Activated CD4-positive, alpha-beta T cell treated with anti-CD3 and anti-CD28 coated beads, Interleukin-2, amount 10 ng/mL, durations not matched to agents 24 days and 14 days (primary cell): ENCODE data around the gene AATK. TPM values are rescaled to one million over a fixed set of nuclear protein-coding genes. Genes with fewer than 3 reads are reported as not detected.
A peak's percentile ranks its signal among the peaks of the same experiment; 100 is the strongest.

Source experiments
- DNase-seq: peaks from one replicate; pipeline ENCODE4 v3.0.0; 2022
- H3K27ac Mint-ChIP-seq: one replicate; pipeline ENCODE4 v1.8.0; 2022; ENCODE audit warnings: mild to moderate bottlenecking, mixed read lengths
- H3K27me3 Mint-ChIP-seq: one replicate; pipeline ENCODE4 v1.8.0; 2022; ENCODE audit warnings: mixed read lengths
- H3K36me3 Mint-ChIP-seq: one replicate; pipeline ENCODE4 v1.8.0; 2022; ENCODE audit warnings: low read depth, mild to moderate bottlenecking, mixed read lengths
- H3K4me1 Mint-ChIP-seq: one replicate; pipeline ENCODE4 v1.8.0; 2021; ENCODE audit warnings: mixed read lengths
- H3K4me3 Mint-ChIP-seq: one replicate; pipeline ENCODE4 v1.8.0; 2022; ENCODE audit warnings: mild to moderate bottlenecking, moderate library complexity, mixed read lengths
- H3K9me3 Mint-ChIP-seq: one replicate; pipeline ENCODE4 v1.8.0; 2021; ENCODE audit warnings: mixed read lengths
- intact Hi-C: fragments of 100-400 bp; cut with micrococcal nuclease; formaldehyde crosslinking; loops from one replicate; pipeline ENCODE4 v1.15.1; 2023
- total RNA-seq: library from RNA; stranded (reverse); gene quantifications from 2 replicates; pipeline ENCODE4 v1.2.3, GENCODE V29; 2022

Gene AATK
- total RNA-seq, 1 donor from 2014 or later = 0.42 TPM

DNA sequence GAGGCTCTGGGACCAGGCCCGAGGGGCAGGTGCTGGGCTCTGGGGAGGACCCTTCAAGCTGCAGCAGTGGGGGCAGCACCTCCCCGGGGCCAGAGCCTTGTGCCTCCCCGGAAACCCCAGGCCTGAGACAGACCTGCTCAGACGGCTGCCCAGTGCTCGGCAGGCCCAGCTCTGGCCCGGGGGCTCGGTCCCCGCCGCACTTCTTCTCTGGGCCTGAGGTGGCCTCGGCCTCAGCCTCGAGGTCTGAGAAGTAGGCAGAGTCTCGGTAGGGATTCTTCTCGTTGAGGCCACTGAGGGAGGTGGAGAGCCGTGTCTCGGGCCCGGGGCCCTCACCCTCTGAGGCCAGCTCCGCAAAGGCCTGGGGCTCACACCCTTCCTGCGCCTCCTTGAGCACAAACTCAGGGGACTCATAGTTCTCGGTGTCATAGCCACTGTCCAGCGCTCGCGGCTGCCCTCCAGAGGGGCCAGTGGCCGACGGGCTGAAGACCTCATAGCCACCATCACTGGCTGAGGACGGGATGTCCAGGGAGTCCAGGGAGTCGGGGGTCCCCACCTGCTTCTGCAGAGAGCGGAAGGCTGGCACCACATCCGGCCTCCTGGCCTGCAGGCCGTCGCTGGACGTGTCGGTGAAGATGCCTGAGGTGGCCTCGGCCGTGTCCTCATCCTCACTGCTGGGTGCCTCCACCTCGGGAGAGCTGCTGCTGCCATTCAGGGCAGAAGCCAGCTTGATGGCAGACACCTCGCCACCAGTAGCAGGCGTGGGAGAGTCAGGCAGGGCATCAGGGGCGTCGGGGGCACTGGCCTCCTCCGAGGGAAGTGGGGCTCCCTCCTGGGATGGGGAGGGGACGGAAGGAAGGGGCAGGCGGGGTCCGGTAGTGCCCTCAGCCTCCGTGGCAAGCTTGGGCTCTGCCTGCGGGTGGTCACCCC lies 45.1 kb downstream of the AATK start:
- no peak overlapping the region for H3K4me3 Mint-ChIP-seq
- H3K9me3 Mint-ChIP-seq = no peaks in the 10 kb centered on the region
- no peaks in the 10 kb centered on the region for H3K36me3 Mint-ChIP-seq
- intact Hi-C loops = no loop called here
- no peak overlapping the region for H3K27ac Mint-ChIP-seq
- H3K4me1 Mint-ChIP-seq = peaks cover 4% of the 10 kb centered on the region
- H3K27me3 Mint-ChIP-seq = peaks cover 2% of the 10 kb centered on the region
- no peak for DNase-seq

DNA sequence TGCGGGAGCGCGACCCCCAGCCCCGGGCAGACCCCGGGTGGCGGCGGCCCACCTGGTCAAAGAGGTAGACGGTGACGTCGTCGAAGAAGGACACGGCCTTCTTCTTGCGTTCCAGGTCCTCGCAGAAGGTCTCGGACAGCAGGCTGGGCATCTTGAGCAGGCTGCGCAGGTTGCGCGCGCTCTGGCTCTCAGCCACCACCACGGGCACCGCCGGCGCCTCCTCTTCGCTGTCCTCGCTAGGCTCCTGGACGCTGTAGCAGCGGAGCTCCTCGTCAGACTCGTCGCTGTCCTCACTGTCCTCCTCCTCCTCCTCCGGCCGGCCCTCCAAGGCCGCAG lies 45.9 kb downstream of the AATK start:
- no peak for DNase-seq
- H3K36me3 Mint-ChIP-seq = no peaks in the 10 kb centered on the region
- no peak overlapping the region for H3K27ac Mint-ChIP-seq
- H3K9me3 Mint-ChIP-seq = no peaks in the 10 kb centered on the region
- intact Hi-C loops = no loop called here
- peaks cover 4% of the 10 kb centered on the region for H3K4me1 Mint-ChIP-seq
- peaks cover 2% of the 10 kb centered on the region for H3K27me3 Mint-ChIP-seq
- H3K4me3 Mint-ChIP-seq = no peak overlapping the region

DNA sequence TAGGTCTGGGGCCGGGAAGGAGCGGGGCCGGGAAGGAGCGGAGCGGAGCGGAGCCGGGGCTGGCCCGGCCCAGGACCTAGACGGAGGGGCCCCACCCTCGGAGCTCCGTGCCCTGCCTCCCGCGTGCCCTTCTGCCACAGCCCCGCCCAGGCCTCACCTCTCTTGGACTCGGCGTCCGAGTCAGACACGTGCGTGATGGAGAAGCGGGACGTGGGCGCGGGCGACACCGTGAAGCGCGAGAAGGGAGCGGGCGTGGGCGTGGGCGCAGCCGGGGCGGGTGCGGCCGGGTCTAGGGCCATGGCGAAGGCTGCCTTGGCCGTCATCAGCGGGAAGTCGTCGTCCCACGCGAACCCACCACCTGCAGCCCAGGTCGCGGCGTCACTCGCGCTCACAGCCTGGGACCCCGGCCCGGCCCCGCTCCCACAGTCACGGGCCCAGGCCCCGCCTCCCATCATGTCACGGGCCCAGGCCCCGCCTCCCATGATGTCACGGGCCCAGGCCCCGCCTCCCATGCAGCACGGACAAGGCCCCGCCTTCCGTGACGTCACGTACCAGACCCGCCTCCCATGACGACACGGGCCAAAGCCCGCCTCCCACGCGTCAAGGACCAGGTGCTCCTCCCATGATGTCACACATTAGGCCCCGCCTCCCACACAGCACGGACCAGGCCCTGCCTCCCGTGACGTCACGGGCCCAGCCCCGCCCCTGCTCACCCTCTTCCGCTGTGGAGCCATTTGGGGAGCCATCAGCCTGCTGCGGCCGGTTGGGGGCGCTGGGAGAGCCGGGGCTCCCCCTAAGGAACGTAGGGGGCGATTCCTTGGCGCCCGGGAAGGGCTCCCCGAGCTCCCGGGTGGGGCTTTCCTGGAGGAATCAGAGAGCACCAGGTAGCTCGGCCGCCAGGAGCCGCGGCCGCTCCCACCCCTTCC lies 46.5 kb downstream of the AATK start:
- Mint-ChIP-seq H3K4me3 (peak overlapping the region; percentile 77), H3K4me1 (peaks cover 4% of the 10 kb centered on the region), H3K27me3 (peaks cover 2% of the 10 kb centered on the region), H3K27ac (peak overlapping the region; percentile 78), H3K36me3 (no peaks in the 10 kb centered on the region), H3K9me3 (no peaks in the 10 kb centered on the region)
- peak; percentile 97 for DNase-seq
- intact Hi-C loops = loop anchor here (1.0 kb wide), 1 partner anchor 104 kb away; no protein-coding TSS in a partner anchor

DNA sequence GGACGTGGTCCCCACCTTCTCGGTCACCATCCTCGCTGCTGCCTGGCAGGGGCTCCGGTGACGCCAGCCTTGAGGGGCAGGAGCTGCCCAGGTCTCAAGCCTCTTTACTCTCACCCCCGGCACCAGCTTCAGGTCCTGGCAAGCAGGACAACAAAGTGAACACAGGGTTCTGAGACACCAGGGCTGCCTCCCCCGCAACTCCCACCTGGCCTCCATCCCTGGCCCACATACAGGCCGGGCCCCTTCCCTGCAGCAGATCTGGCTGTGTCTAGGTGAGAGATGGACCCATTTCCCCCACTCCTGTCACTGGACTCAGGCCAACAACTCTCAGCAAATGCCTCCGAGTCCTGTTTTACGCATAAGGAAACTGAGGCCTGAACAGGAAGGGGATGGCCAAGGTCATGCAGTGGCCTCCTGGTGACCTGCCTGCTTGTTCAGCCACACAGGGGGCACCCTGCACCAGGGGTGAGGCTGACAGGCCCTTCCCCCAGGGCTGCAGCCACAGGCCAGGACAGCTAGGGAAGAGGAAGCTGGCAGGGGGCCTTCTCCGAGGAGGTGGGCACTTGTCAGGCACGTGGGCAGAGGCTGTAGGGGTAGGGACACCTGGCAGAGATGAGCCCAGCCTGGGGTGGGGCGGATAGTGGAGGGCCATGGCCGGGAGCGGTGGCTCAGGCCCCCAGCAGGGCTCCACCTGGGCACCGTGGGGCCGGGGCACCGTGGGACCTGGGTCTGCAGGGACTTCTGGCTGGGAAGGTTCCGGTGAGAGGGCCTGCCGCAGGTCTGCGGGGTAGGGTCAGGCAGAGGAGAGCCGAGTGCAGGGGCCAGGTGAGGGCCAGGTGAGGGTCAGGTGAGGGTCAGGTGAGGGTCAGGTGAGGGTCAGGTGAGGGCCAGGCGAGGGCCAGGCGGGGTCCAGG lies 47.5 kb downstream of the AATK start:
- H3K9me3 Mint-ChIP-seq = no peaks in the 10 kb centered on the region
- H3K27me3 Mint-ChIP-seq = peaks cover 2% of the 10 kb centered on the region
- H3K36me3 Mint-ChIP-seq = no peaks in the 10 kb centered on the region
- H3K27ac Mint-ChIP-seq = peak overlapping the region; percentile 56
- H3K4me3 Mint-ChIP-seq = peak overlapping the region; percentile 77
- intact Hi-C loops = loop anchor here (1.0 kb wide), 1 partner anchor 105 kb away; no protein-coding TSS in a partner anchor
- no peak for DNase-seq
- H3K4me1 Mint-ChIP-seq = peaks cover 4% of the 10 kb centered on the region

DNA sequence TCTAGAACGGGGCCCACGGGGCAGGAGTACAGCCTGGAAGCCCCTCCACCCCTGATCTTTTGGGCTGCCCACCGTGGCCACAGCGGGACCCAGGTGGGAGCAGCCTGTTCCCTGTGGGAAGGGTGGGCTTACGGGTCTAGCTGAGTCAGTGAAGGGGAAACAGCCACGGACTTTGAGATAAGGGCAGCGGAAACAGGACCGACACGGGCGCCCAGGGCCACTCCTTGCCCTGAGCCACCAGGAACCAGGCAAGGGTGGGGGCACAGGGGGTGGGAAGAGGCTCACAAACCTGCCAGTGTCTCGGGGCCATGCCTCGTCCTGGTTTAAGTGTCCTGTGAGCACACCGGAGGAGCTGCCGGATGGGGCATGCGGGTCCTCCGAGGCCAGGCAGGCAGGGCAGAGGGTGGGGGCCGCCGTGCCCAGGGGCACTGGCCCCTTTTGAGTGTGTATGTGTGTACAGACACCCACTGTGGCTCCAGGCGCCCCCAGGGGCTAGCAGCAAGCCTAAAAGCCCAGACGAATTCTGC lies 48.3 kb downstream of the AATK start:
- intact Hi-C loops = no loop called here
- H3K27ac Mint-ChIP-seq = no peak overlapping the region
- no peaks in the 10 kb centered on the region for H3K36me3 Mint-ChIP-seq

DNA sequence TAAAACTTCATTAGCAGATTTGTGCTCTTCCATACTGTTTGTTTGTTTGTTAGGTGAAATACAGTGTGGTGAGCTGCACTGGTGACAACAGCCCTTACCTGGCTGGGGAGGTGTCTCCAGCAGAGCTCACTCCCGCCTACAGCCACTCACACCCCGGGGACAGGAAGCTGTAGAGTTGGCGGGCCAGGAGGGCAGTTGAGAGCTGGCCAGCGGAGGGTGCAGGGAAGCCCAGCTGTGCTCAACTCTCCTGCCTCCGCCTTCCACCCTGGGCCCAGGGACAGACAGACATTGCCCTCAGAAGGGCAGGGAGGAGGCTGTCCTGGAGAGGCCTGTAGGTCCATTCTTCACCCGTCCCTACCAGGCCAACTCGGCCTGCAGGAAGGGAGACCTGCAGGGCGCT lies 49.3 kb downstream of the AATK start:
- Mint-ChIP-seq H3K9me3 (no peaks in the 10 kb centered on the region), H3K4me1 (peaks cover 4% of the 10 kb centered on the region), H3K27me3 (peaks cover 2% of the 10 kb centered on the region), H3K36me3 (no peaks in the 10 kb centered on the region), H3K27ac (no peak overlapping the region), H3K4me3 (no peak overlapping the region)
- intact Hi-C loops = no loop called here
- no peak for DNase-seq

More for the DNA sequence above, 48.3 kb downstream of the AATK start:
- Mint-ChIP-seq H3K27me3 (peaks cover 2% of the 10 kb centered on the region), H3K4me3 (no peak overlapping the region), H3K4me1 (peaks cover 4% of the 10 kb centered on the region), H3K9me3 (no peaks in the 10 kb centered on the region)
- no peak for DNase-seq

- intact Hi-C loops = no loop called here
- Mint-ChIP-seq H3K9me3 (no peaks in the 10 kb centered on the region), H3K4me3 (no peak overlapping the region), H3K27ac (no peak overlapping the region), H3K4me1 (peaks cover 4% of the 10 kb centered on the region), H3K36me3 (no peaks in the 10 kb centered on the region), H3K27me3 (peaks cover 2% of the 10 kb centered on the region)
- no peak for DNase-seq
Measured at GRCh38 chr17:81115749-81116464, 50.1 kb downstream of the AATK start.

DNA sequence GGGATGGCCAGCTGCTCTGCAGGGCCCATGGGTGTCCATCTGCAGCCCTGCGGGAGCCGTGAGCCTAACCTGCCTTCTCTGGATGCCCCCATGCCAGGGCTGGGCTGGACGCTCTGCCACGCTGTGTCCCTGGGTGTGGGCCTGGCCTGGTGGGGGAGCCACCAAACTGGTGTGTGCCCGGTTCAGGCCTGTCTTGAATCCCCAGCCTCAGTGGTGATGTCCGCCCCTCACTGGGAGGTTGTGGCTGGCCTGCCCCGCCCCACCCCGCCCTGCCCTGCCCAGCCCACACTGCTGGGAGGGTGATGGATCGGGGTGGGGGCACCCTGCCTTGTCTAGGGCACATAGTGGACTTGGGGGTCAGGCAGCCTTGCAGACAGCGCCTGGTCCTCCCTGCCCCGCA lies 50.8 kb downstream of the AATK start:
- no peaks in the 10 kb centered on the region for H3K36me3 Mint-ChIP-seq

GRCh38 chr17:81114351-81115093 lies 51.5 kb downstream of the AATK start:
- no peaks in the 10 kb centered on the region for H3K9me3 Mint-ChIP-seq
- DNase-seq = no peak
- no peak overlapping the region for H3K4me3 Mint-ChIP-seq
- peaks cover 2% of the 10 kb centered on the region for H3K27me3 Mint-ChIP-seq
- H3K36me3 Mint-ChIP-seq = no peaks in the 10 kb centered on the region
- intact Hi-C loops = no loop called here
- peaks cover 8% of the 10 kb centered on the region for H3K4me1 Mint-ChIP-seq
- H3K27ac Mint-ChIP-seq = no peak overlapping the region

More for the DNA sequence above, 50.8 kb downstream of the AATK start:
- DNase-seq = no peak
- Mint-ChIP-seq H3K27me3 (peaks cover 2% of the 10 kb centered on the region), H3K9me3 (no peaks in the 10 kb centered on the region), H3K4me1 (peaks cover 4% of the 10 kb centered on the region), H3K27ac (no peak overlapping the region), H3K4me3 (no peak overlapping the region)
- intact Hi-C loops = no loop called here

- no peak for DNase-seq
- peaks cover 4% of the 10 kb centered on the region for H3K4me1 Mint-ChIP-seq
- H3K9me3 Mint-ChIP-seq = no peaks in the 10 kb centered on the region
- H3K4me3 Mint-ChIP-seq = no peak overlapping the region
- intact Hi-C loops = no loop called here
- H3K27ac Mint-ChIP-seq = no peak overlapping the region
- no peaks in the 10 kb centered on the region for H3K36me3 Mint-ChIP-seq
- H3K27me3 Mint-ChIP-seq = no peaks in the 10 kb centered on the region
Measured at GRCh38 chr17:81113158-81113724, 52.8 kb downstream of the AATK start.

DNA sequence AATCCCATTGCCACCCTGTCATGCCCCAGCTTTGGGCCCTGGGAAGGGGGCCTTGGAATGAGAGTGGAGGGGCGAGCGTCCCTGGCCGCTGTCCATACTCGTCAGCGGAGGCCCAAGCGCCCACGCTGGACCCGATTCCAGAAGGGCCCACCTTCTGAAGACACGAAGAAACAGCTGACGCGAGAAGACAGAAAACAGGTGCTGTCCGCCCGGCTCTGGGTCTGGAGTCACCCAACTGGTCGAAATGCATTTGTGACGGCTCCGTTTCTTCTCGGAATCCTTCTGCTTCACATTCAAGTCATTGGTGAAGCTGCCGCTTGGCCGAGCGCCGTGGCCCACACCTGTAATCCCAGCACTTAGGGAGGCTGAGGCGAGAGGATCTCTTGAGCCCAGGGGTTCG lies 53.6 kb downstream of the AATK start:
- no peak for DNase-seq
- Mint-ChIP-seq H3K27me3 (no peaks in the 10 kb centered on the region), H3K36me3 (no peaks in the 10 kb centered on the region), H3K4me3 (no peak overlapping the region), H3K27ac (no peak overlapping the region), H3K4me1 (peaks cover 4% of the 10 kb centered on the region), H3K9me3 (no peaks in the 10 kb centered on the region)
- intact Hi-C loops = no loop called here

- DNase-seq = no peak
- Mint-ChIP-seq H3K9me3 (no peaks in the 10 kb centered on the region), H3K27ac (no peak overlapping the region), H3K4me1 (peaks cover 4% of the 10 kb centered on the region), H3K4me3 (no peak overlapping the region), H3K36me3 (no peaks in the 10 kb centered on the region), H3K27me3 (no peaks in the 10 kb centered on the region)
- intact Hi-C loops = no loop called here
Measured at GRCh38 chr17:81111066-81111465, 55.0 kb downstream of the AATK start.
